Endothelial cell of umbilical vein (primary cell): Measurements from ENCODE around the gene RUNDC1.

Source experiments
- EZH2 ChIP-seq: IDR thresholded peaks from 2 replicates; pipeline ENCODE4 v1.6.1; 2012; ENCODE audit warnings: borderline replicate concordance, low read depth, mild to moderate bottlenecking, moderate library complexity, low read length, inconsistent platforms; ENCODE audit not compliant: severe bottlenecking
- FOS ChIP-seq: IDR thresholded peaks from 2 replicates; pipeline ENCODE4 v1.6.1; 2011; ENCODE audit warnings: mild to moderate bottlenecking, low read length, moderate library complexity, borderline replicate concordance; ENCODE audit not compliant: insufficient read depth
- GATA2 ChIP-seq: IDR thresholded peaks from 2 replicates; pipeline ENCODE4 v1.7.0; 2011; ENCODE audit warnings: low read depth, mild to moderate bottlenecking, moderate library complexity, mixed read lengths, low read length; ENCODE audit not compliant: insufficient read length, insufficient read depth
- JUN ChIP-seq: IDR thresholded peaks from 2 replicates; pipeline ENCODE4 v1.6.1; 2011; ENCODE audit warnings: borderline replicate concordance, low read depth; ENCODE audit not compliant: insufficient read length, insufficient read depth
- MAX ChIP-seq: IDR thresholded peaks from 2 replicates; pipeline ENCODE4 v1.6.1; 2011; ENCODE audit not compliant: insufficient read depth, insufficient read length
- MYC ChIP-seq: IDR thresholded peaks from one replicate; pipeline ENCODE4 v1.6.1; 2011; ENCODE audit warnings: mild to moderate bottlenecking, low read depth, low read length
- POLR2A ChIP-seq: IDR thresholded peaks from 2 replicates; pipeline ENCODE4 v1.6.1; 2012; ENCODE audit warnings: low read depth, mild to moderate bottlenecking, control low read depth, low read length
- POLR2AphosphoS5 ChIP-seq: IDR thresholded peaks from 2 replicates; pipeline ENCODE4 v1.6.1; 2012; ENCODE audit warnings: low read depth, mild to moderate bottlenecking, control low read depth, low read length, moderate library complexity; ENCODE audit not compliant: insufficient read depth
- TF ChIP-seq, protein P1 (sequence below), 2 donors: IDR thresholded peaks; 1 replicate in 1 of 2; 2 replicates in 1 of 2; pipeline ENCODE4 v1.5.1; 2011; ENCODE audit warnings: low read length in 2 of 2, mild to moderate bottlenecking in 2 of 2, moderate library complexity in 2 of 2, control low read depth in 1 of 2, inconsistent platforms in 1 of 2, low read depth in 1 of 2; ENCODE audit not compliant: insufficient read depth in 1 of 2; ENCODE audit errors: extremely low read depth in 1 of 2

DNA sequence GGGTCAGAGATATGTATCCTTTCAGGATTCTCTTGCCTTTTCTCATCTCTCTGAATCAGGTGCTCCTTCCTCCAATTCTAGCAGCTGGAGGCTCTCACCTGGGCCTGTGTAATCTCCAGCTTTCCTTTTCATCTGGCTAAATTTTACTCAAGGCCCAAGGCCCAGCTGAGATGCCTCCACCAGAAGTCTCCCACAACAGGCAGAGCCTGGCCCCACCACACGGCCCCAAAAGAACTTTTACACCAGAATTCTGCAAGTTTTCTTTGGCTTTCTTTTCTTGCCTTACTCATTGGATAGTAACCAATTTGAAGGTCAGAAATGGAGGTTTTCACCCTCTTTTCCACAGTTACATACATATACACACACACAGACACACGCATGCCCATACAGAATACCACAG, 59.3 kb downstream of the RUNDC1 start:
- no peak for TF ChIP-seq MYC
- TF ChIP-seq, protein P1, sequence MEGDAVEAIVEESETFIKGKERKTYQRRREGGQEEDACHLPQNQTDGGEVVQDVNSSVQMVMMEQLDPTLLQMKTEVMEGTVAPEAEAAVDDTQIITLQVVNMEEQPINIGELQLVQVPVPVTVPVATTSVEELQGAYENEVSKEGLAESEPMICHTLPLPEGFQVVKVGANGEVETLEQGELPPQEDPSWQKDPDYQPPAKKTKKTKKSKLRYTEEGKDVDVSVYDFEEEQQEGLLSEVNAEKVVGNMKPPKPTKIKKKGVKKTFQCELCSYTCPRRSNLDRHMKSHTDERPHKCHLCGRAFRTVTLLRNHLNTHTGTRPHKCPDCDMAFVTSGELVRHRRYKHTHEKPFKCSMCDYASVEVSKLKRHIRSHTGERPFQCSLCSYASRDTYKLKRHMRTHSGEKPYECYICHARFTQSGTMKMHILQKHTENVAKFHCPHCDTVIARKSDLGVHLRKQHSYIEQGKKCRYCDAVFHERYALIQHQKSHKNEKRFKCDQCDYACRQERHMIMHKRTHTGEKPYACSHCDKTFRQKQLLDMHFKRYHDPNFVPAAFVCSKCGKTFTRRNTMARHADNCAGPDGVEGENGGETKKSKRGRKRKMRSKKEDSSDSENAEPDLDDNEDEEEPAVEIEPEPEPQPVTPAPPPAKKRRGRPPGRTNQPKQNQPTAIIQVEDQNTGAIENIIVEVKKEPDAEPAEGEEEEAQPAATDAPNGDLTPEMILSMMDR (IDR thresholded peaks at IDR 0.05; ENCODE audit: extremely low read depth in 1 of 2, insufficient read depth in 1 of 2, low read depth in 1 of 2, low read length in 2 of 2), result no peak
- no peak for TF ChIP-seq POLR2A
- no peak for TF ChIP-seq EZH2
- no peak for TF ChIP-seq MAX
- no peak for TF ChIP-seq FOS
- no peak for TF ChIP-seq POLR2AphosphoS5
- TF ChIP-seq JUN, result no peak
- TF ChIP-seq GATA2, result no peak
